ENCODE results near the gene TSHZ3.

- TF ChIP-seq RERE (CRISPR knock-in tag; IDR thresholded peaks at IDR 0.05; ENCODE audit: borderline replicate concordance) (no peak), PKNOX1 (IDR thresholded peaks at IDR 0.05) (no peak), MTA3 (IDR thresholded peaks at IDR 0.05; ENCODE audit: borderline replicate concordance) (no peak), TGIF2 (CRISPR knock-in tag; IDR thresholded peaks at IDR 0.05) (no peak), SIX5 (IDR thresholded peaks at IDR 0.05; ENCODE audit: borderline replicate concordance in 1 of 2, insufficient read depth in 1 of 2, low read depth in 1 of 2, low read length in 2 of 2) (no peak), CTCF (IDR thresholded peaks at IDR 0.05 in 2 of 3, conservative IDR thresholded peaks at IDR 0.05 in 1 of 3; ENCODE audit: insufficient read depth in 2 of 3, low read depth in 1 of 3, low read length in 3 of 3) (no peak), NR2C1 (IDR thresholded peaks at IDR 0.05) (no peak), NR2C1 (tag; IDR thresholded peaks at IDR 0.05) (no peak), REST (IDR thresholded peaks at IDR 0.05; ENCODE audit: borderline replicate concordance) (no peak), REST (CRISPR knock-in tag; IDR thresholded peaks at IDR 0.05; ENCODE audit: low read depth) (no peak), POLR2AphosphoS2 (IDR thresholded peaks at IDR 0.05; ENCODE audit: low read length) (no peak), ZNF24 (IDR thresholded peaks at IDR 0.05) (no peak), E2F1 (CRISPR knock-in tag; IDR thresholded peaks at IDR 0.05) (no peak)
- TF ChIP-seq, protein P1, sequence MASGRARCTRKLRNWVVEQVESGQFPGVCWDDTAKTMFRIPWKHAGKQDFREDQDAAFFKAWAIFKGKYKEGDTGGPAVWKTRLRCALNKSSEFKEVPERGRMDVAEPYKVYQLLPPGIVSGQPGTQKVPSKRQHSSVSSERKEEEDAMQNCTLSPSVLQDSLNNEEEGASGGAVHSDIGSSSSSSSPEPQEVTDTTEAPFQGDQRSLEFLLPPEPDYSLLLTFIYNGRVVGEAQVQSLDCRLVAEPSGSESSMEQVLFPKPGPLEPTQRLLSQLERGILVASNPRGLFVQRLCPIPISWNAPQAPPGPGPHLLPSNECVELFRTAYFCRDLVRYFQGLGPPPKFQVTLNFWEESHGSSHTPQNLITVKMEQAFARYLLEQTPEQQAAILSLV (tag; IDR thresholded peaks at IDR 0.05): no peak
- TF ChIP-seq, protein P2, sequence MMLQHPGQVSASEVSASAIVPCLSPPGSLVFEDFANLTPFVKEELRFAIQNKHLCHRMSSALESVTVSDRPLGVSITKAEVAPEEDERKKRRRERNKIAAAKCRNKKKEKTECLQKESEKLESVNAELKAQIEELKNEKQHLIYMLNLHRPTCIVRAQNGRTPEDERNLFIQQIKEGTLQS (IDR thresholded peaks at IDR 0.05): no peak
- TF ChIP-seq, protein P2 (CRISPR knock-in tag; conservative IDR thresholded peaks at IDR 0.05): no peak
Observed at GRCh38 chr19:31315652-31316051, 33.6 kb downstream of the TSHZ3 start.

Measured in K562 (cell line).